LNCAP (cell line): ENCODE results near the gene SLC9A1.

Source experiments
- CTCF ChIP-seq: fragments of 450-650 bp; IDR thresholded peaks from 2 replicates; pipeline ENCODE4 v1.5.1; 2017; ENCODE audit warnings: mild to moderate bottlenecking

SLC9A1 gene

GRCh38 chr1:27136998-27137542 lies 17.9 kb downstream of the SLC9A1 start:
- no peak for TF ChIP-seq CTCF

GRCh38 chr1:27136236-27136551 lies 18.7 kb downstream of the SLC9A1 start:
- no peak for TF ChIP-seq CTCF

DNA sequence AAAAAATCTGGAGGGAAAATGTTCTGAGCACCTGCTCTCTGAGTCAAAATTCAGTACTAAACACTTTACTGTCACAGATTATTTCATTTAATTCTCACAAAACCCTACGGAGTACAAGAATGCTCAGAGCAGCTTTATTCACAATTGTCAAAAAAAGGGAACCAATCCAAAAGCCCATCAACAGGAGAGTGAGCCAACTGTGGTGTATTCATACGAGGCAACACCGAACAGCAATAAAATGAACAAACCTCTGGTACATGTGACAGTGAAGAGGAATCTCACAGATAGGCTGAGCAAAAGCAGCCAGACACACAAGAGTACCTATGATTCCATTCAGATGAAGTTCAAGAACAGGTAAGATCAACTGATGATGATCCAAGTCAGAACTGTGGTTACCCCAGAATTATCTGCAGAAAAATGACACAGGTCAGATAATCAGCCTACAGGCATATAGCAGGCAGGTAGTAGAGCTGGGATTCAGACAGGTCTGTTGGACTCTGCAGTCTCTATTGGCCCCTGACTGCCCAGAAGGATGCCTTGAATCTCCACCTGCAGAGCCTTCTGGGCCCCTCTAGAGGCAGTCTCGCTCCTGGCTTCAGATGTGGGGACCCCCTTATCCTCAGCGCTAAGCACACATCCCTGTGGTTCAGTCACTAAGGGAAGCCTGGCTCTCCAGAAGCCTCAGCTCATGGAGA lies 19.2 kb downstream of the SLC9A1 start:
- TF ChIP-seq CTCF, result no peak

DNA sequence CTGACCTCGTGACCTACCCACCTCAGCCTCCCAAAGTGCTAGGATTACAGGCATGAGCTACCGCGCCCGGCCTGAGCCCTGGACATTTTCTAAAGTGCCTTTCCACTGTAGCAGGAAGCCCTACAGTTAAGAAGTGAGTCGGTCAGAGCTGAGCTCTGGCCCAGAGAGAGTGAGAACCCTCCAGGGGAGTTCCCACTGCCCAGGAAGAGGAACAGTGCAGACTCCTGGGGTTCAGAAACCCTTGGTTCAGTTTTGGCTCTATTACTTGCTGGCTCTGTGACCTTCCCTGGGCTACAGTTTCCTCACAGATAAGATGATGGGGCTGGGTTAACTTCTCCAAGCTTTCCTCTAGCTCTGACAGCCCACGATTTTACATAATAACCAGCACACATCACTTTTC lies 20.9 kb downstream of the SLC9A1 start:
- TF ChIP-seq CTCF, result no peak

GRCh38 chr1:27133158-27133557 lies 21.8 kb downstream of the SLC9A1 start:
- no peak for TF ChIP-seq CTCF

GRCh38 chr1:27132624-27133023 lies 22.3 kb downstream of the SLC9A1 start:
- TF ChIP-seq CTCF, result no peak

DNA sequence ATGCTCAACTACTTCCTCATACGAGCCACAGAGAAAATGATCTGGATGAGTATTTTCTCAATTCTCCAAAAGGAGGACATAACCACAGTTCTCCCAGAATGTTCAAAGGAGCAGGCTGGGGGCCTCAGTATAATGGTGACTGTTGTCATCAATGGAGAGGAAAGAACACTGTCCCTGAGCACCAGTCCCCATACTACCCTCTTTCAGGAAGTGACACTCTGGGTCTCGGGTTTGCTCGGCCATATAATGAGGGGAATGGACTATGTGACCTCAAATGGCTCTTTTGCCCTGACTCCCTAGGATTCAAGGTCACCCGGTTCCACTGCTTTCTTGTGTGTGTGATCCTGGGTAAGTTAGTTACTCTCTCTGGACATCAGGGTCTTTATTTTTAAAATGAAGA lies 22.8 kb downstream of the SLC9A1 start:
- TF ChIP-seq CTCF, result no peak

DNA sequence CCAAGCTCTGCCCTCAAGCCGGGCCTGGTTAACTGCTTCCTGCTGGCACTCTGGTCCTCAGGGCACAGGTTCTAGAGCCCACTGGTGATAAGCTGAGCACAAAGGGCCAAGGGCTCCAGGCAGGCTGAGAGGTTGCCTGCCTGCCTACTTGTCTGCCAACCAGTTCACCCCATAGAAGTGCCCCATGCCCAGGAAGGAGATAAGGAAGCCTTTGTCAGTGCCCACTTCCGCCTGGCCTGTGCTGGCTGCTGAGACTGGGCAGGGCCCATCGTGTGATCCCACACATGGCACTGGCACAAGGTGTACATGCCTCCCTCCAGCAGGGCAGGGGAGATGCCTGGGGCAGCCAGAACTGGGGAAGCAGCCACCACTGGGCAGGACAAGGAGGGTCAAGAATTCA lies 24.1 kb downstream of the SLC9A1 start:
- no peak for TF ChIP-seq CTCF
